GM12878 (cell line): Measurements from ENCODE around the gene PSMG3.

Source experiments
- POLR2AphosphoS5 ChIP-seq: IDR thresholded peaks from 2 replicates; pipeline ENCODE4 v1.6.1; 2011; ENCODE audit warnings: mild to moderate bottlenecking, low read length, inconsistent platforms
- SIX5 ChIP-seq: IDR thresholded peaks from 2 replicates; pipeline ENCODE4 v1.6.1; 2011; ENCODE audit warnings: mild to moderate bottlenecking, low read depth, low read length, moderate library complexity; ENCODE audit not compliant: severe bottlenecking

GRCh38 chr7:1546909-1547776 is 22.7 kb downstream of the PSMG3 start:
- TF ChIP-seq POLR2AphosphoS5 (no peak), SIX5 (no peak)
